Activated CD8-positive, alpha-beta T cell treated with anti-CD3 and anti-CD28 coated beads for 36 hours (primary cell): ENCODE data around the gene BTC. TPM values are rescaled to one million over a fixed set of nuclear protein-coding genes. Genes with fewer than 3 reads are reported as not detected.
"Not testable (repeated sequence)": the region's sequence is repeated elsewhere in the genome, so short reads cannot be mapped to it uniquely, and the experiment has no call there.

Experiments used
- ATAC-seq: fragments of 200-7000 bp; cut with Tn5 transposase; one replicate; pipeline ENCODE4 v1.10.0; 2021; ENCODE audit warnings: mild to moderate bottlenecking, moderate library complexity
- CTCF ChIA-PET: fragments of 350-600 bp; sonication (Branson Sonifier 250); formaldehyde crosslinking; loops from one replicate; lab custom pipeline; 2021; ENCODE audit warnings: antibody characterized with exemption; lab: Charles Lee
- POLR2A ChIA-PET: fragments of 350-600 bp; sonication (Branson Sonifier 250); formaldehyde crosslinking; loops from one replicate; lab custom pipeline; 2021; ENCODE audit warnings: antibody characterized with exemption; lab: Charles Lee
- DNase-seq: peaks from one replicate; pipeline ENCODE4 v3.0.0-alpha.2; 2020
- H3K27ac Mint-ChIP-seq: one replicate; pipeline ENCODE4 v1.8.0; 2021; ENCODE audit warnings: mild to moderate bottlenecking, mixed read lengths
- H3K27me3 Mint-ChIP-seq: one replicate; pipeline ENCODE4 v1.8.0; 2021; ENCODE audit warnings: mixed read lengths
- H3K36me3 Mint-ChIP-seq: one replicate; pipeline ENCODE4 v1.8.0; 2021; ENCODE audit warnings: low read depth, mixed read lengths
- H3K4me1 Mint-ChIP-seq: one replicate; pipeline ENCODE4 v1.8.0; 2021; ENCODE audit warnings: low read depth, mixed read lengths
- H3K4me3 Mint-ChIP-seq: one replicate; pipeline ENCODE4 v1.8.0; 2021; ENCODE audit warnings: mild to moderate bottlenecking, moderate library complexity, mixed read lengths
- H3K9me3 Mint-ChIP-seq: one replicate; pipeline ENCODE4 v1.8.0; 2021; ENCODE audit warnings: mixed read lengths
- CTCF ChIP-seq: fragments of 200-600 bp; IDR thresholded peaks from one replicate; pipeline ENCODE4 v1.8.0; 2022; ENCODE audit warnings: antibody characterized with exemption, mild to moderate bottlenecking
- intact Hi-C: fragments of 100-400 bp; cut with micrococcal nuclease; formaldehyde crosslinking; loops from one replicate; pipeline ENCODE4 v1.10.0; 2022
- total RNA-seq, 2 experiments: library from RNA; stranded (reverse); gene quantifications; one replicate each; pipeline ENCODE4 v1.2.3, GENCODE V29; 2021

BTC gene
- total RNA-seq, 2 experiments from 2014 or later, result not detected

- no peak for ATAC-seq
- Mint-ChIP-seq H3K4me1 (no peaks in the 10 kb centered on the region), H3K9me3 (peaks cover 8% of the 10 kb centered on the region), H3K36me3 (no peaks in the 10 kb centered on the region), H3K27ac (no peak overlapping the region), H3K27me3 (peaks cover 7% of the 10 kb centered on the region), H3K4me3 (no peak overlapping the region)
- ChIA-PET POLR2A (no interaction called here), CTCF (no interaction called here)
- no peak for TF ChIP-seq CTCF
- DNase-seq, result no peak
- intact Hi-C loops, result no loop called here
These were observed 79.7 kb downstream of the BTC start for GRCh38 chr4:74714611-74715130.

- intact Hi-C loops, H3K27me3 Mint-ChIP-seq, POLR2A ChIA-PET, H3K9me3 Mint-ChIP-seq, CTCF ChIA-PET, H3K27ac Mint-ChIP-seq, H3K4me3 Mint-ChIP-seq, H3K36me3 Mint-ChIP-seq, ATAC-seq, DNase-seq, H3K4me1 Mint-ChIP-seq: not testable (repeated sequence)
These were observed 86.2 kb downstream of the BTC start for GRCh38 chr4:74708135-74708534.

Other genes starting within 250 kb of the BTC start
- gene PARM1, start 138.6 kb upstream of the BTC start, total RNA-seq, result under 1 TPM in 1 of 2 experiments, not detected in 1; 0.07 TPM